GM12878 (cell line): ENCODE measurements around the gene SLC25A13. TPM values are rescaled to one million over a fixed set of nuclear protein-coding genes. Genes with fewer than 3 reads are reported as not detected.

ENCODE experiments used
- ATAC-seq: fragments of 200-7000 bp; cut with Tn5 transposase; 3 replicates; pipeline ENCODE4 v1.9.1; 2020; ENCODE audit warnings: mild to moderate bottlenecking, moderate library complexity
- BruUV-seq: library from RNA; stranded (reverse); fragments of 400-500 nt; replicated peaks from 2 replicates; lab custom pipeline; 2021; lab: Mats Ljungman, UMichigan
- CTCF ChIA-PET: fragments of 300-600 bp; sonication (Branson Sonifier 250); formaldehyde crosslinking; extraction: SDS; loops from one replicate; lab custom pipeline; 2021; ENCODE audit warnings: inconsistent platforms; lab: Yijun Ruan, JAX
- POLR2A ChIA-PET: fragments of 350-600 bp; formaldehyde crosslinking; extraction: SDS; loops from one replicate; lab custom pipeline; 2021; ENCODE audit warnings: inconsistent platforms; lab: Charles Lee
- RAD21 ChIA-PET: fragments of 300-600 bp; sonication (Branson Sonifier 250); formaldehyde crosslinking; loops from one replicate; lab custom pipeline; 2023; ENCODE audit warnings: antibody characterized with exemption; ENCODE audit not compliant: unreplicated experiment; lab: Charles Lee
- SMC1A ChIA-PET: fragments of 300-600 bp; sonication (Branson Sonifier 250); formaldehyde crosslinking; loops from one replicate; lab custom pipeline; 2023; ENCODE audit not compliant: unreplicated experiment, uncharacterized antibody; lab: Charles Lee
- DNase-seq: peaks from one replicate; pipeline ENCODE4 v3.0.0-alpha.2; 2011; ENCODE audit warnings: low read depth, low spot score
- FAIRE-seq: peaks from 3 replicates; lab custom pipeline; 2011; peaks lifted over from hg19 to GRCh38; lab: Jason Lieb, UNC
- H2AFZ ChIP-seq: 2 replicates; pipeline ENCODE4 v1.6.0; 2011; ENCODE audit warnings: low read depth, low read length, control low read depth; ENCODE audit not compliant: control insufficient read depth
- H3K27ac ChIP-seq: 2 replicates; pipeline ENCODE4 v1.5.1; 2011; ENCODE audit warnings: control low read depth; ENCODE audit not compliant: control insufficient read depth, insufficient read depth
- H3K27me3 ChIP-seq, 2 experiments: replicated peaks in 1 of 2; 2 replicates each; pipeline versions ENCODE4 v1.6.0 to v1.6.1; 2011; ENCODE audit warnings: low read length in 1 of 2; ENCODE audit not compliant: control insufficient read depth in 2 of 2, insufficient read depth in 2 of 2
- H3K36me3 ChIP-seq, 2 experiments: 2 replicates each; pipeline ENCODE4 v1.5.1; 2011; ENCODE audit warnings: low read length in 1 of 2; ENCODE audit not compliant: control insufficient read depth in 2 of 2, insufficient read depth in 2 of 2
- H3K4me1 ChIP-seq: 2 replicates; pipeline ENCODE4 v1.6.1; 2011; ENCODE audit warnings: mild to moderate bottlenecking, low read length, moderate library complexity, mixed read lengths; ENCODE audit not compliant: control insufficient read depth, insufficient read depth
- H3K4me2 ChIP-seq: 2 replicates; pipeline ENCODE4 v1.6.0; 2011; ENCODE audit warnings: control low read depth; ENCODE audit not compliant: control insufficient read depth, insufficient read depth
- H3K4me3 ChIP-seq: fragments of 200-600 bp; sonication (generic); 2 replicates; pipeline ENCODE4 v1.5.1; 2016
- H3K79me2 ChIP-seq: 2 replicates; pipeline ENCODE4 v1.6.0; 2011; ENCODE audit warnings: low read length; ENCODE audit not compliant: control insufficient read depth, insufficient read depth
- H3K9ac ChIP-seq: 2 replicates; pipeline ENCODE4 v1.8.0; 2011; ENCODE audit warnings: low read length, control low read depth, mixed read lengths; ENCODE audit not compliant: control insufficient read depth, insufficient read depth
- H3K9me3 ChIP-seq: replicated peaks from 3 replicates; pipeline ENCODE4 v1.5.1; 2011; ENCODE audit warnings: mild to moderate bottlenecking, low read length; ENCODE audit not compliant: control insufficient read depth, insufficient read depth
- H4K20me1 ChIP-seq: 2 replicates; pipeline ENCODE4 v1.6.0; 2011; ENCODE audit not compliant: control insufficient read depth, insufficient read depth
- ATF3 ChIP-seq: IDR thresholded peaks from 2 replicates; pipeline ENCODE4 v1.6.1; 2011; ENCODE audit warnings: low read depth, mild to moderate bottlenecking, low read length, moderate library complexity, borderline replicate concordance; ENCODE audit errors: extremely low read depth
- BMI1 ChIP-seq: fragments of 450-650 bp; IDR thresholded peaks from 2 replicates; pipeline ENCODE4 v1.6.1; 2016; ENCODE audit warnings: mild to moderate bottlenecking, moderate library complexity, borderline replicate concordance
- BRCA1 ChIP-seq: IDR thresholded peaks from 2 replicates; pipeline ENCODE4 v1.6.1; 2011; ENCODE audit warnings: low read depth, low read length, improper control_type of control experiment
- E4F1 ChIP-seq: fragments of 450-650 bp; IDR thresholded peaks from 2 replicates; pipeline ENCODE4 v1.6.1; 2018; ENCODE audit warnings: borderline replicate concordance, mild to moderate bottlenecking; ENCODE audit not compliant: partially characterized antibody
- ELK1 ChIP-seq: IDR thresholded peaks from 2 replicates; pipeline ENCODE4 v1.6.1; 2012; ENCODE audit warnings: low read depth, low read length, improper control_type of control experiment
- MTA2 ChIP-seq: fragments of 450-650 bp; IDR thresholded peaks from 2 replicates; pipeline ENCODE4 v1.6.1; 2016; ENCODE audit warnings: low read depth, mild to moderate bottlenecking, moderate library complexity
- PKNOX1 ChIP-seq: fragments of 450-650 bp; IDR thresholded peaks from 2 replicates; pipeline ENCODE4 v1.6.1; 2016; ENCODE audit warnings: mild to moderate bottlenecking
- RELA ChIP-seq: fragments of 450-650 bp; IDR thresholded peaks from 2 replicates; pipeline ENCODE4 v1.8.0; 2014; ENCODE audit warnings: borderline replicate concordance; ENCODE audit not compliant: partially characterized antibody
- TBL1XR1 ChIP-seq: IDR thresholded peaks from 2 replicates; pipeline ENCODE4 v1.6.1; 2012; ENCODE audit warnings: low read depth, low read length, improper control_type of control experiment
- ZBED1 ChIP-seq: IDR thresholded peaks from 2 replicates; pipeline ENCODE4 v1.6.1; 2016; ENCODE audit warnings: borderline replicate concordance
- ZBTB40 ChIP-seq: fragments of 450-650 bp; IDR thresholded peaks from 2 replicates; pipeline ENCODE4 v1.6.1; 2016; ENCODE audit warnings: mild to moderate bottlenecking, moderate library complexity, borderline replicate concordance
- ZNF217 ChIP-seq: fragments of 450-650 bp; IDR thresholded peaks from 2 replicates; pipeline ENCODE4 v1.6.1; 2017; ENCODE audit warnings: antibody characterized with exemption, mild to moderate bottlenecking
- WGBS: methylation state at CpG from one replicate; pipeline ENCODE4 v1.1.6; 2016; ENCODE audit warnings: low lambda C conversion rate; ENCODE audit not compliant: insufficient replicate concordance, insufficient coverage; ENCODE audit errors: missing lambda C conversion rate; 5-methylcytosine and 5-hydroxymethylcytosine counted together
- in situ Hi-C: fragments of 300-500 bp; cut with MboI; formaldehyde crosslinking; loops from 9 replicates; pipeline ENCODE4 v1.14.3; 2018; ENCODE audit warnings: mixed read lengths
- intact Hi-C: fragments of 100-400 bp; cut with micrococcal nuclease; formaldehyde crosslinking; loops from one replicate; pipeline ENCODE4 v1.14.2; 2022; ENCODE audit not compliant: unreplicated experiment
- polyA plus RNA-seq, 11 experiments: library from polyadenylated mRNA; depleted of rRNA in 4 of 11; unstranded in 6 of 11; stranded (reverse) in 5 of 11; fragments of >200 nt; fragmentation: Nextera tagmentation in 4 of 11; fragmentation: Illumina TruSeq in 1 of 11; extraction: Ambion mirVana in 4 of 11; extraction: Trizol in 1 of 11; gene quantifications; 1 replicate in 1 of 11; 2 replicates in 10 of 11; pipeline versions ENCODE4 v1.2.1 to v1.2.3, GENCODE V29; 2011 to 2016; ENCODE audit warnings: inconsistent platforms in 2 of 11, missing spikeins in 2 of 11, low read depth in 1 of 11
- total RNA-seq, 4 experiments: library from RNA; depleted of rRNA in 3 of 4; stranded (reverse); fragments of >200 nt in 3 of 4; fragmentation: Illumina TruSeq in 1 of 4; extraction: Trizol in 1 of 4; gene quantifications; 2 replicates each; pipeline versions ENCODE4 v1.2.1 to v1.2.3, GENCODE V29; 2013 to 2021

SLC25A13 gene
- total and polyA plus RNA-seq, 10 of the 15 experiments (the other 5 are each of a cell fraction or from before 2014, with no cell fraction given): 7.0 to 24.7 (median 18.6) TPM

- no peak for TF ChIP-seq ZBTB40
- TF ChIP-seq RELA: no peak
Observed at GRCh38 chr7:96305915-96306314, 16.0 kb downstream of the SLC25A13 start (continued).

GRCh38 chr7:96304573-96304972, 17.3 kb downstream of the SLC25A13 start:
- H3K79me2 ChIP-seq: peaks cover 2% of the 10 kb centered on the region
- no peak overlapping the region for H3K27ac ChIP-seq
- peaks cover 8% of the 10 kb centered on the region for H3K4me1 ChIP-seq
- H3K4me2 ChIP-seq: no peak overlapping the region
- ATAC-seq (no peak), FAIRE-seq (no peak)
- POLR2A ChIA-PET: no interaction called here
- in situ Hi-C loops: no loop called here
- CTCF ChIA-PET: interaction anchor here (0.7 to 2.0 kb wide), 2 partner anchors 9 to 10 kb away, joined by 3 to 5 read pairs; no protein-coding TSS in a partner anchor
- SMC1A ChIA-PET: interaction anchor here (1.4 to 1.6 kb wide), 2 partner anchors 8 to 10 kb away, joined by 7 read pairs; no protein-coding TSS in a partner anchor
- BruUV-seq: no TSS peak
- TF ChIP-seq BRCA1: no peak
- no peak for TF ChIP-seq ZBED1
- no peak for TF ChIP-seq ATF3
- no peak for TF ChIP-seq PKNOX1
- TF ChIP-seq ELK1: no peak
- no peak for TF ChIP-seq ZNF217
- no peak for TF ChIP-seq MTA2
- no peak for TF ChIP-seq E4F1
- TF ChIP-seq TBL1XR1: no peak
- TF ChIP-seq BMI1: no peak
- TF ChIP-seq, all 136 proteins: peak for 0
- Histone ChIP-seq H3K27me3 (no peaks in the 10 kb centered on the region), H3K4me3 (no peak overlapping the region), H4K20me1 (no peaks in the 10 kb centered on the region), H3K36me3 (peaks cover 0 to 3% of the 10 kb centered on the region in 2 experiments; a peak in 2 of 4 replicates), H2AFZ (no peak overlapping the region), H3K9me3 (no peaks in the 10 kb centered on the region; the same call in 2 of the 3 replicates), H3K9ac (no peak overlapping the region)
- intact Hi-C loops: no loop called here
- DNase-seq: no peak
- WGBS: 96% methylated on average over 3 of the region's 3 CpGs
- RAD21 ChIA-PET: interaction anchor here (1.1 kb wide), 1 partner anchor 227 kb away, joined by 3 read pairs; no protein-coding TSS in a partner anchor
